Activated naive CD8-positive, alpha-beta T cell treated with anti-CD3 and anti-CD28 coated beads for 36 hours (primary cell): Measurements from ENCODE around the gene MATK. TPM values are rescaled to one million over a fixed set of nuclear protein-coding genes. Genes with fewer than 3 reads are reported as not detected.
"Not testable (repeated sequence)": the region's sequence is repeated elsewhere in the genome, so short reads cannot be mapped to it uniquely, and the experiment has no call there.

ENCODE experiments used
- DNase-seq: peaks from one replicate; pipeline ENCODE4 v3.0.0; 2021
- H3K27ac Mint-ChIP-seq: one replicate; pipeline ENCODE4 v1.8.0; 2022; ENCODE audit warnings: mild to moderate bottlenecking, moderate library complexity, mixed read lengths
- H3K27me3 Mint-ChIP-seq: one replicate; pipeline ENCODE4 v1.8.0; 2022; ENCODE audit warnings: mild to moderate bottlenecking, mixed read lengths
- H3K36me3 Mint-ChIP-seq: one replicate; pipeline ENCODE4 v1.8.0; 2021; ENCODE audit warnings: mild to moderate bottlenecking, mixed read lengths
- H3K4me1 Mint-ChIP-seq: one replicate; pipeline ENCODE4 v1.8.0; 2021; ENCODE audit warnings: mixed read lengths
- H3K4me3 Mint-ChIP-seq: one replicate; pipeline ENCODE4 v1.8.0; 2022; ENCODE audit warnings: mild to moderate bottlenecking, moderate library complexity, mixed read lengths
- H3K9me3 Mint-ChIP-seq: one replicate; pipeline ENCODE4 v1.8.0; 2022; ENCODE audit warnings: mixed read lengths
- total RNA-seq, 2 experiments: library from RNA; stranded (reverse); gene quantifications; one replicate each; pipeline ENCODE4 v1.2.3, GENCODE V29; 2021

MATK gene
- total RNA-seq, 2 experiments from 2014 or later: 32.1 to 33.8 TPM

- H3K36me3 Mint-ChIP-seq: no peaks in the 10 kb centered on the region
- H3K4me1 Mint-ChIP-seq: peaks cover 15% of the 10 kb centered on the region
- H3K9me3 Mint-ChIP-seq: no peaks in the 10 kb centered on the region
- DNase-seq: no peak
- H3K27ac Mint-ChIP-seq: no peak overlapping the region
- no peak overlapping the region for H3K4me3 Mint-ChIP-seq
- no peaks in the 10 kb centered on the region for H3K27me3 Mint-ChIP-seq
Measured at GRCh38 chr19:3821156-3821555, 35.0 kb upstream of the MATK start.

- Mint-ChIP-seq H3K27ac (no peak overlapping the region), H3K27me3 (no peaks in the 10 kb centered on the region), H3K36me3 (no peaks in the 10 kb centered on the region), H3K4me3 (no peak overlapping the region), H3K9me3 (no peaks in the 10 kb centered on the region), H3K4me1 (peaks cover 15% of the 10 kb centered on the region)
- DNase-seq: no peak
Measured at GRCh38 chr19:3819989-3820388, 33.8 kb upstream of the MATK start.

- no peak for DNase-seq
- no peaks in the 10 kb centered on the region for H3K27me3 Mint-ChIP-seq
- peaks cover 21% of the 10 kb centered on the region for H3K4me1 Mint-ChIP-seq
- no peaks in the 10 kb centered on the region for H3K36me3 Mint-ChIP-seq
- no peaks in the 10 kb centered on the region for H3K9me3 Mint-ChIP-seq
- no peak overlapping the region for H3K4me3 Mint-ChIP-seq
- no peak overlapping the region for H3K27ac Mint-ChIP-seq
Measured at GRCh38 chr19:3818918-3819317, 32.7 kb upstream of the MATK start.

GRCh38 chr19:3818466-3818865 lies 32.3 kb upstream of the MATK start:
- DNase-seq: no peak
- H3K4me3 Mint-ChIP-seq: no peak overlapping the region
- no peak overlapping the region for H3K27ac Mint-ChIP-seq
- H3K36me3 Mint-ChIP-seq: no peaks in the 10 kb centered on the region
- no peaks in the 10 kb centered on the region for H3K27me3 Mint-ChIP-seq
- H3K9me3 Mint-ChIP-seq: no peaks in the 10 kb centered on the region
- peaks cover 26% of the 10 kb centered on the region for H3K4me1 Mint-ChIP-seq

GRCh38 chr19:3817761-3818160 lies 31.6 kb upstream of the MATK start:
- H3K4me3 Mint-ChIP-seq: no peak overlapping the region
- DNase-seq: no peak
- H3K27me3 Mint-ChIP-seq: no peaks in the 10 kb centered on the region
- no peak overlapping the region for H3K27ac Mint-ChIP-seq
- peaks cover 33% of the 10 kb centered on the region for H3K4me1 Mint-ChIP-seq
- no peaks in the 10 kb centered on the region for H3K36me3 Mint-ChIP-seq
- no peaks in the 10 kb centered on the region for H3K9me3 Mint-ChIP-seq

GRCh38 chr19:3816566-3817218 lies 30.5 kb upstream of the MATK start:
- H3K4me3 Mint-ChIP-seq: no peak overlapping the region
- H3K27me3 Mint-ChIP-seq: no peaks in the 10 kb centered on the region
- peaks cover 1% of the 10 kb centered on the region for H3K9me3 Mint-ChIP-seq
- no peak for DNase-seq
- H3K4me1 Mint-ChIP-seq: peaks cover 36% of the 10 kb centered on the region
- no peaks in the 10 kb centered on the region for H3K36me3 Mint-ChIP-seq
- H3K27ac Mint-ChIP-seq: no peak overlapping the region

- not testable (repeated sequence) for H3K9me3 Mint-ChIP-seq, H3K27me3 Mint-ChIP-seq, H3K4me3 Mint-ChIP-seq, DNase-seq, H3K36me3 Mint-ChIP-seq, H3K27ac Mint-ChIP-seq
- peaks cover 38% of the 10 kb centered on the region for H3K4me1 Mint-ChIP-seq
Measured at GRCh38 chr19:3816148-3816547, 30.0 kb upstream of the MATK start.

GRCh38 chr19:3814648-3815047 lies 28.5 kb upstream of the MATK start:
- H3K36me3 Mint-ChIP-seq: no peaks in the 10 kb centered on the region
- peaks cover 1% of the 10 kb centered on the region for H3K9me3 Mint-ChIP-seq
- no peak overlapping the region for H3K27ac Mint-ChIP-seq
- H3K27me3 Mint-ChIP-seq: no peaks in the 10 kb centered on the region
- peaks cover 49% of the 10 kb centered on the region for H3K4me1 Mint-ChIP-seq
- DNase-seq: no peak
- H3K4me3 Mint-ChIP-seq: no peak overlapping the region

GRCh38 chr19:3813473-3814392 lies 27.6 kb upstream of the MATK start:
- Mint-ChIP-seq H3K9me3 (peaks cover 1% of the 10 kb centered on the region), H3K27ac (peak overlapping the region; percentile 69), H3K4me1 (peaks cover 49% of the 10 kb centered on the region), H3K27me3 (no peaks in the 10 kb centered on the region), H3K4me3 (no peak overlapping the region), H3K36me3 (no peaks in the 10 kb centered on the region)
- DNase-seq: no peak

- H3K4me1 Mint-ChIP-seq: peaks cover 45% of the 10 kb centered on the region
- H3K4me3 Mint-ChIP-seq: no peak overlapping the region
- H3K36me3 Mint-ChIP-seq: no peaks in the 10 kb centered on the region
- DNase-seq: no peak
- peaks cover 1% of the 10 kb centered on the region for H3K9me3 Mint-ChIP-seq
- no peaks in the 10 kb centered on the region for H3K27me3 Mint-ChIP-seq
- H3K27ac Mint-ChIP-seq: no peak overlapping the region
Measured at GRCh38 chr19:3810708-3811355, 24.7 kb upstream of the MATK start.

- Mint-ChIP-seq H3K27ac (no peak overlapping the region), H3K4me1 (peaks cover 47% of the 10 kb centered on the region), H3K4me3 (no peak overlapping the region), H3K36me3 (no peaks in the 10 kb centered on the region), H3K27me3 (no peaks in the 10 kb centered on the region), H3K9me3 (peaks cover 1% of the 10 kb centered on the region)
- no peak for DNase-seq
Measured at GRCh38 chr19:3809881-3810707, 23.9 kb upstream of the MATK start.

GRCh38 chr19:3808420-3809143 lies 22.4 kb upstream of the MATK start:
- Mint-ChIP-seq H3K27ac (no peak overlapping the region), H3K4me1 (peaks cover 38% of the 10 kb centered on the region)

GRCh38 chr19:3807574-3808354 lies 21.6 kb upstream of the MATK start:
- no peak overlapping the region for H3K27ac Mint-ChIP-seq
- peaks cover 30% of the 10 kb centered on the region for H3K4me1 Mint-ChIP-seq
- no peaks in the 10 kb centered on the region for H3K36me3 Mint-ChIP-seq
- no peak for DNase-seq
- no peak overlapping the region for H3K4me3 Mint-ChIP-seq
- peaks cover 1% of the 10 kb centered on the region for H3K9me3 Mint-ChIP-seq
- no peaks in the 10 kb centered on the region for H3K27me3 Mint-ChIP-seq

More at GRCh38 chr19:3808420-3809143, 22.4 kb upstream of the MATK start:
- no peak overlapping the region for H3K4me3 Mint-ChIP-seq
- no peak for DNase-seq
- H3K36me3 Mint-ChIP-seq: no peaks in the 10 kb centered on the region
- peaks cover 1% of the 10 kb centered on the region for H3K9me3 Mint-ChIP-seq
- H3K27me3 Mint-ChIP-seq: no peaks in the 10 kb centered on the region

- no peak for DNase-seq
- Mint-ChIP-seq H3K36me3 (no peaks in the 10 kb centered on the region), H3K9me3 (no peaks in the 10 kb centered on the region), H3K4me1 (peaks cover 23% of the 10 kb centered on the region), H3K27me3 (no peaks in the 10 kb centered on the region), H3K4me3 (no peak overlapping the region), H3K27ac (no peak overlapping the region)
Measured at GRCh38 chr19:3807131-3807480, 20.9 kb upstream of the MATK start.
